Common myeloid progenitor, CD34-positive (primary cell): Measurements from ENCODE around the gene ACVR1.

Experiments used
- CTCF ChIA-PET: fragments of 350-600 bp; sonication (Branson Sonifier 250); formaldehyde crosslinking; loops from one replicate; lab custom pipeline; 2021; ENCODE audit warnings: antibody characterized with exemption; lab: Charles Lee
- POLR2A ChIA-PET: fragments of 350-600 bp; sonication (Branson Sonifier 250); formaldehyde crosslinking; loops from one replicate; lab custom pipeline; 2021; ENCODE audit warnings: antibody characterized with exemption; lab: Charles Lee
- DNase-seq, 3 donors: peaks; one replicate each; pipeline versions ENCODE4 v3.0.0 to v3.0.0-alpha.2; 2013
- H3K27ac ChIP-seq, 2 experiments: 1 replicate in 1 of 2; 2 replicates in 1 of 2; pipeline ENCODE4 v1.7.0; 2013; ENCODE audit warnings: inconsistent platforms in 2 of 2, low read length in 2 of 2, mild to moderate bottlenecking in 2 of 2, low read depth in 1 of 2, moderate library complexity in 1 of 2; ENCODE audit not compliant: severe bottlenecking in 2 of 2, insufficient read depth in 1 of 2, poor library complexity in 1 of 2
- H3K27me3 ChIP-seq, 5 experiments: replicated peaks in 2 of 5; 1 replicate in 3 of 5; 2 replicates in 2 of 5; pipeline versions ENCODE4 v1.6.1 to v1.7.0; 2013; ENCODE audit warnings: low read length in 4 of 5, mild to moderate bottlenecking in 2 of 5, moderate library complexity in 2 of 5, inconsistent platforms in 1 of 5; ENCODE audit not compliant: insufficient read depth in 5 of 5, control insufficient read depth in 4 of 5
- H3K36me3 ChIP-seq, 4 experiments: 1 replicate in 2 of 4; 2 replicates in 2 of 4; pipeline versions ENCODE4 v1.6.1 to v1.7.0; 2013; ENCODE audit warnings: low read length in 3 of 4, control low read depth in 1 of 4, mild to moderate bottlenecking in 1 of 4; ENCODE audit not compliant: control insufficient read depth in 4 of 4, insufficient read depth in 4 of 4
- H3K4me1 ChIP-seq, 4 experiments: 1 replicate in 3 of 4; 2 replicates in 1 of 4; pipeline versions ENCODE4 v1.6.1 to v1.7.1; 2013; ENCODE audit warnings: low read length in 3 of 4, mild to moderate bottlenecking in 3 of 4, control low read depth in 1 of 4, inconsistent platforms in 1 of 4, moderate library complexity in 1 of 4; ENCODE audit not compliant: control insufficient read depth in 4 of 4, insufficient read depth in 4 of 4; ENCODE audit errors: control extremely low read depth in 1 of 4
- H3K4me3 ChIP-seq, 7 experiments: 1 replicate in 4 of 7; 2 replicates in 3 of 7; pipeline versions ENCODE4 v1.5.1 to v1.7.0; 2013; ENCODE audit warnings: mild to moderate bottlenecking in 7 of 7, low read length in 6 of 7, moderate library complexity in 6 of 7, inconsistent platforms in 2 of 7, low read depth in 2 of 7, control low read depth in 1 of 7; ENCODE audit not compliant: insufficient read depth in 4 of 7, control insufficient read depth in 1 of 7; ENCODE audit errors: extremely low read depth in 1 of 7
- H3K9me3 ChIP-seq, 5 experiments: 1 replicate in 4 of 5; 2 replicates in 1 of 5; pipeline versions ENCODE4 v1.6.1 to v1.7.1; 2013; ENCODE audit warnings: low read length in 4 of 5, mild to moderate bottlenecking in 2 of 5, inconsistent platforms in 1 of 5, low read depth in 1 of 5, moderate library complexity in 1 of 5; ENCODE audit not compliant: control insufficient read depth in 4 of 5, insufficient read depth in 2 of 5; ENCODE audit errors: control extremely low read depth in 1 of 5
- WGBS: methylation state at CpG from one replicate; pipeline ENCODE4 v1.1.5; 2013; ENCODE audit not compliant: insufficient coverage; 5-methylcytosine and 5-hydroxymethylcytosine counted together

ACVR1 gene

GRCh38 chr2:157872791-157873190 lies 3.3 kb downstream of the ACVR1 start:
- WGBS = no CpG with 5 or more reads among the region's 2 CpGs
- POLR2A ChIA-PET = no interaction called here
- H3K27me3 ChIP-seq = no peaks in the 10 kb centered on the region

DNA sequence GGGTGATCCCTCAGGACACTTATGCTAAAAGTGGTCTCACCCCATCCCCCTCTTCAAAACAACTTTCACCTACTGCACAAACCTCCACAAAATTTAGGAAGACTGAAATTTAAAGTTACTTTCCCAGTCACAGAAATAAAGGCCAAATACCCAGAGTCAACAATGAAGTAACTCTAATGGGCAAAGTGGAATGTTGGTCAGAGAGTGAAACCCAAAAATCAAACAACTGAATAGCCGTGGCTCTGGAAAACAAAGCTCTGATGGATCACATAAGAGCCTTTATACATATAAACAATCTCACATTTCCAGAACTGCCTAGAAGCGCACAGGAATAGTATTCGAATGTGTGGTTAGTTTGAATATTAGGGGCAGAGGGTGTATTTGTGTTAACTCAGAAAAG lies 4.7 kb downstream of the ACVR1 start:
- Histone ChIP-seq H3K9me3 (no peaks in the 10 kb centered on the region), H3K36me3 (no peaks in the 10 kb centered on the region), H3K4me3 (no peak overlapping the region), H3K27me3 (no peaks in the 10 kb centered on the region), H3K4me1 (peaks cover 0 to 13% (median 10%) of the 10 kb centered on the region in 4 experiments), H3K27ac (no peak overlapping the region)
- DNase-seq = no peak
- no CpG with 5 or more reads among the region's 3 CpGs for WGBS
- ChIA-PET POLR2A (no interaction called here), CTCF (interaction anchor here (0.7 kb wide), 1 partner anchor 136 kb away, joined by 3 read pairs; no protein-coding TSS in a partner anchor)

More at GRCh38 chr2:157872791-157873190, 3.3 kb downstream of the ACVR1 start:
- no peak for DNase-seq
- Histone ChIP-seq H3K27ac (no peak overlapping the region), H3K9me3 (no peaks in the 10 kb centered on the region), H3K4me1 (peaks cover 2 to 19% (median 15%) of the 10 kb centered on the region in 4 experiments), H3K36me3 (no peaks in the 10 kb centered on the region), H3K4me3 (no peak overlapping the region)
- CTCF ChIA-PET = interaction anchor here (1.3 to 1.4 kb wide), 2 partner anchors 9 to 35 kb away, joined by 3 read pairs; no protein-coding TSS in a partner anchor

DNA sequence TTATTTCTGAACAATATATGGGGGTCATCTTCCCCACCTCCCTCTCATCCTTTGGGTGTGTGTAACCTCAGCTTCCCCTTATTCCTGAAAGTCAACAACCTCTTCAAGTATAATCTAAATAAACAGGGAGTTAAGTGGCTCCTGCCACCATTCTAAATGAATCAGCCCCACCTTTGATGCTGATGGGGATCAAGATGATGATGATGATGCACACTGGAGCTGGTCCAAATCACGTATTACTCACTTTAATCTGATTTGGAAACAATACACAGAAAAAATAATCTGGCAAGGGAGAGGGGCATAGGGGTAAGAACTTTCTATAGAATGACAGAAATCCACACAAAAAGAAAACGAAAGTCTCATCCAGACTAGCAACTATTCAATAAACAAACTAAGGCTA lies 7.1 kb downstream of the ACVR1 start:
- no peaks in the 10 kb centered on the region for H3K27me3 ChIP-seq
- POLR2A ChIA-PET = no interaction called here
- DNase-seq = no peak
- no CpG with 5 or more reads among the region's 2 CpGs for WGBS
- no peak overlapping the region for H3K27ac ChIP-seq
- no peaks in the 10 kb centered on the region for H3K36me3 ChIP-seq
- peaks cover 0 to 1% (median 0%) of the 10 kb centered on the region in 4 experiments for H3K4me1 ChIP-seq
- CTCF ChIA-PET = no interaction called here
- H3K9me3 ChIP-seq = no peaks in the 10 kb centered on the region
- no peak overlapping the region for H3K4me3 ChIP-seq

GRCh38 chr2:157867703-157868102 lies 8.4 kb downstream of the ACVR1 start:
- H3K9me3 ChIP-seq = no peaks in the 10 kb centered on the region
- no peaks in the 10 kb centered on the region for H3K36me3 ChIP-seq
- H3K27me3 ChIP-seq = no peaks in the 10 kb centered on the region
- no peak overlapping the region for H3K27ac ChIP-seq
- ChIA-PET POLR2A (interaction anchor here (0.6 kb wide), 1 partner anchor 916 kb away, joined by 3 read pairs; no protein-coding TSS in a partner anchor), CTCF (no interaction called here)
- no peak for DNase-seq
- no peaks in the 10 kb centered on the region for H3K4me1 ChIP-seq
- no peak overlapping the region for H3K4me3 ChIP-seq

GRCh38 chr2:157866666-157867642 lies 9.2 kb downstream of the ACVR1 start:
- WGBS = 95% methylated on average over 3 of the region's 4 CpGs
- Histone ChIP-seq H3K4me1 (no peaks in the 10 kb centered on the region), H3K36me3 (no peaks in the 10 kb centered on the region), H3K4me3 (no peak overlapping the region), H3K27me3 (no peaks in the 10 kb centered on the region), H3K9me3 (no peaks in the 10 kb centered on the region), H3K27ac (no peak overlapping the region)
- POLR2A ChIA-PET = interaction anchor here (0.6 kb wide), 1 partner anchor 916 kb away, joined by 3 read pairs; no protein-coding TSS in a partner anchor
- no peak for DNase-seq
- CTCF ChIA-PET = interaction anchor here (0.9 to 1.0 kb wide), 2 partner anchors 10 to 32 kb away, joined by 3 to 5 read pairs; partner anchors contain the start of gene ACVR1

GRCh38 chr2:157866202-157866601 lies 9.9 kb downstream of the ACVR1 start:
- POLR2A ChIA-PET = no interaction called here
- 90% methylated on average over 2 of the region's 3 CpGs for WGBS

More at GRCh38 chr2:157866202-157866601, 9.9 kb downstream of the ACVR1 start:
- CTCF ChIA-PET = interaction anchor here (0.9 to 1.0 kb wide), 2 partner anchors 11 to 31 kb away, joined by 3 to 5 read pairs; partner anchors contain the start of gene ACVR1
- Histone ChIP-seq H3K9me3 (no peaks in the 10 kb centered on the region), H3K27ac (no peak overlapping the region), H3K4me3 (no peak overlapping the region), H3K4me1 (no peaks in the 10 kb centered on the region), H3K36me3 (no peaks in the 10 kb centered on the region), H3K27me3 (no peaks in the 10 kb centered on the region)
- DNase-seq = no peak
